DOHH2 (cell line): ENCODE measurements around the gene NKAIN2.

Experiments
- CTCF ChIP-seq: fragments of 200-600 bp; sonication (generic); IDR thresholded peaks from one replicate; pipeline ENCODE4 v1.5.1; 2014; ENCODE audit warnings: antibody characterized with exemption, mild to moderate bottlenecking, low read depth, low read length; ENCODE audit not compliant: poor library complexity, severe bottlenecking
- EZH2phosphoT487 ChIP-seq: fragments of 200-600 bp; sonication (generic); IDR thresholded peaks from 2 replicates; pipeline ENCODE4 v1.6.1; 2017; ENCODE audit warnings: borderline replicate concordance, mild to moderate bottlenecking, antibody characterized with exemption, low read length, moderate library complexity, mixed read lengths

- no peak for TF ChIP-seq CTCF
- TF ChIP-seq EZH2phosphoT487, result no peak
Measured at GRCh38 chr6:124512431-124512830, 708.8 kb downstream of the NKAIN2 start.
